Measurements from ENCODE around the gene BMS1.
"Not testable (repeated sequence)": the region's sequence is repeated elsewhere in the genome, so short reads cannot be mapped to it uniquely, and the experiment has no call there.

BMS1 gene

DNA sequence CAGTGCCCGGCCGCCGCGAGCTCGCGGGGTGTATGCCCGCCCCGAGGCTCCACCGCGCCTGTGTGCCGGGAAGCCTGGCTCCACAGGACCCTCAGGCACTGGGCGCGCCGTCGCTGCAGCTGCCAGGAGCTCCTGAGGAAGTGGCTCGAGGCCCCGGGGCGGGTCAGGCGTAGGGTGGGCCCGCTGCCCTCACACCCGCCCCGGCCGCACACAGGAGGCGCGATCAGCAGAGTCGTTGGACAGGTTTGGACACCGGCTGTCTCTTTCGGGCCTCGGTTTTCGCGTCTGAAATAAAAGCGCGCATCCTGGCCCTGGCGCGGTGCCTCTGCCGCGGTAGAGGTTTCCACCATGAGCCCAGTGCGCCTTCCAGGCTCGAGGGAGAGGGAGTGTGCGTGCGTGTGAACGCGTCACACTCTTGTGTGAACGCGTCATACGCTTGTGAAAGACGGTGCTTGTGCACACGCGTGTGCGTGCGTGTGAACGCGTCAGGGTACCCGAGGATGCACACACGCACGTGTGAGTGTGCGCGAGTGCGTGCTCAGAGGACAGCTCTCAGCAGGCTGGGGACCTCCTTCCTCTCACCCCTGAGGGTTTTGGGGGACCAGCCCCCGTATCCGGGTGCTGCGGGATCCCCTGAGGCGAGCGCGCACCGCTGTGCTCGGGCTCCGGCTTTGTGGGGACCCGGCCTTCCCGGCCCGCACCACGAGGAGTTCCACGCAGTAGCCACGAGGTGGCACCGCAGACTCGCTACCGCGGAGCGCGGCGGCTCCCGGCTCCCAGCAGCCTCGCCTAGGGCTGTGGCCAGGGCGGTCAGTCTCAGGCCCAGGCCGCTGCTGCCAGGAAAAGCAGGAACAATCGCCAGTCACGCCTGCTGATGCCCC lies 83.8 kb downstream of the BMS1 start:
- Histone ChIP-seq H3K4me1 (ENCODE audit: insufficient read depth, low read length) (0 out of 2 replicates have a peak, but pooled peaks cover 4% of the 10 kb centered on the region), H3K27ac (ENCODE audit: low read depth, low read length) (no peak overlapping the region), H3K4me3 (ENCODE audit: low read length) (peak overlapping the region; percentile 47), H3K36me3 (ENCODE audit: insufficient read depth, low read length) (no peaks in the 10 kb centered on the region), H3K9me3 (ENCODE audit: insufficient read depth, low read depth, low read length) (no peaks in the 10 kb centered on the region), H3K27me3 (ENCODE audit: insufficient read depth, low read length) (peaks cover 22% of the 10 kb centered on the region), H3K9ac (ENCODE audit: low read depth, low read length) (no peak overlapping the region)
- WGBS: 27% methylated on average over 87 of the region's 87 CpGs

- Histone ChIP-seq H3K4me1 (ENCODE audit: insufficient read depth, low read length) (0 out of 2 replicates have a peak, but pooled peaks cover 4% of the 10 kb centered on the region), H3K36me3 (ENCODE audit: insufficient read depth, low read length) (no peaks in the 10 kb centered on the region), H3K9me3 (ENCODE audit: insufficient read depth, low read depth, low read length) (no peaks in the 10 kb centered on the region), H3K9ac (ENCODE audit: low read depth, low read length) (no peak overlapping the region), H3K4me3 (ENCODE audit: low read length) (no peak overlapping the region), H3K27me3 (ENCODE audit: insufficient read depth, low read length) (peaks cover 22% of the 10 kb centered on the region), H3K27ac (ENCODE audit: low read depth, low read length) (no peak overlapping the region)
- 92% methylated on average over 9 of the region's 9 CpGs for WGBS
Measured at GRCh38 chr10:42867571-42867970, 85.0 kb downstream of the BMS1 start.

GRCh38 chr10:42868530-42868929 lies 85.9 kb downstream of the BMS1 start:
- H3K9ac ChIP-seq (ENCODE audit: low read depth, low read length): no peak overlapping the region
- 0 out of 2 replicates have a peak, but pooled peaks cover 4% of the 10 kb centered on the region for H3K4me1 ChIP-seq (ENCODE audit: insufficient read depth, low read length)

GRCh38 chr10:42869977-42870350 lies 87.4 kb downstream of the BMS1 start:
- H3K27me3 ChIP-seq (ENCODE audit: insufficient read depth, low read length): peaks cover 19% of the 10 kb centered on the region
- H3K36me3 ChIP-seq (ENCODE audit: insufficient read depth, low read length): no peaks in the 10 kb centered on the region
- 95% methylated on average over 9 of the region's 9 CpGs for WGBS
- no peak overlapping the region for H3K9ac ChIP-seq (ENCODE audit: low read depth, low read length)
- H3K4me3 ChIP-seq (ENCODE audit: low read length): no peak overlapping the region
- no peaks in the 10 kb centered on the region for H3K9me3 ChIP-seq (ENCODE audit: insufficient read depth, low read depth, low read length)
- H3K4me1 ChIP-seq (ENCODE audit: insufficient read depth, low read length): 0 out of 2 replicates have a peak, but pooled peaks cover 4% of the 10 kb centered on the region
- no peak overlapping the region for H3K27ac ChIP-seq (ENCODE audit: low read depth, low read length)

More at GRCh38 chr10:42868530-42868929, 85.9 kb downstream of the BMS1 start:
- no peak overlapping the region for H3K4me3 ChIP-seq (ENCODE audit: low read length)
- no peaks in the 10 kb centered on the region for H3K36me3 ChIP-seq (ENCODE audit: insufficient read depth, low read length)
- no peaks in the 10 kb centered on the region for H3K9me3 ChIP-seq (ENCODE audit: insufficient read depth, low read depth, low read length)
- no peak overlapping the region for H3K27ac ChIP-seq (ENCODE audit: low read depth, low read length)
- H3K27me3 ChIP-seq (ENCODE audit: insufficient read depth, low read length): peaks cover 22% of the 10 kb centered on the region
- WGBS: 91% methylated on average over 9 of the region's 9 CpGs

- not testable (repeated sequence) for H3K4me3 ChIP-seq (ENCODE audit: low read length); H3K9me3 ChIP-seq (ENCODE audit: insufficient read depth, low read depth, low read length); H3K36me3 ChIP-seq (ENCODE audit: insufficient read depth, low read length); H3K27me3 ChIP-seq (ENCODE audit: insufficient read depth, low read length); H3K9ac ChIP-seq (ENCODE audit: low read depth, low read length); H3K27ac ChIP-seq (ENCODE audit: low read depth, low read length)
- WGBS: 87% methylated on average over 13 of the region's 13 CpGs
- peaks cover 13% of the 10 kb centered on the region; the same call in 1 of the 2 replicates for H3K4me1 ChIP-seq (ENCODE audit: insufficient read depth, low read length)
Measured at GRCh38 chr10:42871138-42871641, 88.6 kb downstream of the BMS1 start.

GRCh38 chr10:42871823-42872222 lies 89.2 kb downstream of the BMS1 start:
- Histone ChIP-seq H3K9ac (ENCODE audit: low read depth, low read length) (no peak overlapping the region), H3K27me3 (ENCODE audit: insufficient read depth, low read length) (0 out of 2 replicates have a peak, but pooled peaks cover 3% of the 10 kb centered on the region), H3K9me3 (ENCODE audit: insufficient read depth, low read depth, low read length) (no peaks in the 10 kb centered on the region), H3K4me3 (ENCODE audit: low read length) (no peak overlapping the region), H3K27ac (ENCODE audit: low read depth, low read length) (no peak overlapping the region), H3K4me1 (ENCODE audit: insufficient read depth, low read length) (peaks cover 13% of the 10 kb centered on the region; the same call in 1 of the 2 replicates), H3K36me3 (ENCODE audit: insufficient read depth, low read length) (no peaks in the 10 kb centered on the region)
- 79% methylated on average over 6 of the region's 6 CpGs for WGBS

- Histone ChIP-seq H3K9ac (ENCODE audit: low read depth, low read length) (no peak overlapping the region), H3K4me1 (ENCODE audit: insufficient read depth, low read length) (peaks cover 9% of the 10 kb centered on the region; the same call in 1 of the 2 replicates), H3K36me3 (ENCODE audit: insufficient read depth, low read length) (no peaks in the 10 kb centered on the region), H3K27ac (ENCODE audit: low read depth, low read length) (no peak overlapping the region), H3K4me3 (ENCODE audit: low read length) (no peak overlapping the region), H3K9me3 (ENCODE audit: insufficient read depth, low read depth, low read length) (no peaks in the 10 kb centered on the region), H3K27me3 (ENCODE audit: insufficient read depth, low read length) (no peaks in the 10 kb centered on the region)
- 95% methylated on average over 19 of the region's 19 CpGs for WGBS
Measured at GRCh38 chr10:42872865-42873435, 90.4 kb downstream of the BMS1 start.

GRCh38 chr10:42874713-42875387 lies 92.3 kb downstream of the BMS1 start:
- H3K27ac ChIP-seq (ENCODE audit: low read depth, low read length): no peak overlapping the region
- peaks cover 9% of the 10 kb centered on the region; the same call in 1 of the 2 replicates for H3K4me1 ChIP-seq (ENCODE audit: insufficient read depth, low read length)
- WGBS: 92% methylated on average over 15 of the region's 15 CpGs
- H3K4me3 ChIP-seq (ENCODE audit: low read length): no peak overlapping the region
- no peak overlapping the region for H3K9ac ChIP-seq (ENCODE audit: low read depth, low read length)
- H3K36me3 ChIP-seq (ENCODE audit: insufficient read depth, low read length): no peaks in the 10 kb centered on the region
- H3K9me3 ChIP-seq (ENCODE audit: insufficient read depth, low read depth, low read length): no peaks in the 10 kb centered on the region
- H3K27me3 ChIP-seq (ENCODE audit: insufficient read depth, low read length): no peaks in the 10 kb centered on the region

DNA sequence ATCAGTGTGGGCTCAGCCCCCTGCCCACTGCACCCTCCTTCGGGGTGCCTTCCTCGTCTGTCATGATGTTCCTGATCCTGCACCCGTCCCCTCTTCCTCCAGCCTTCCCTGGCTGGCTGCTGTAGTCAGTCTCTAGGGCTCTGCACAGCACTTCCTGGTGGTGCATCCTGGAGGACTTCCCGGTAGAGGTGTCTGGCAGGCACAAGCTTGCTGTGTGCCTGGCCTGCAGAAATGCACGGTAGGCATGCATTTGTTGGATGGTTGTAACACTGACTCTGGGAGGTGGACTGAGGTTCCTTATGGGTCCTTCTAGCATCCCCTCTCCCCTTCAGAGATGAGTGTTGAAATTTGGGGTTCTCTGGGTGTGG lies 92.8 kb downstream of the BMS1 start:
- H3K27ac ChIP-seq (ENCODE audit: low read depth, low read length): no peak overlapping the region

DNA sequence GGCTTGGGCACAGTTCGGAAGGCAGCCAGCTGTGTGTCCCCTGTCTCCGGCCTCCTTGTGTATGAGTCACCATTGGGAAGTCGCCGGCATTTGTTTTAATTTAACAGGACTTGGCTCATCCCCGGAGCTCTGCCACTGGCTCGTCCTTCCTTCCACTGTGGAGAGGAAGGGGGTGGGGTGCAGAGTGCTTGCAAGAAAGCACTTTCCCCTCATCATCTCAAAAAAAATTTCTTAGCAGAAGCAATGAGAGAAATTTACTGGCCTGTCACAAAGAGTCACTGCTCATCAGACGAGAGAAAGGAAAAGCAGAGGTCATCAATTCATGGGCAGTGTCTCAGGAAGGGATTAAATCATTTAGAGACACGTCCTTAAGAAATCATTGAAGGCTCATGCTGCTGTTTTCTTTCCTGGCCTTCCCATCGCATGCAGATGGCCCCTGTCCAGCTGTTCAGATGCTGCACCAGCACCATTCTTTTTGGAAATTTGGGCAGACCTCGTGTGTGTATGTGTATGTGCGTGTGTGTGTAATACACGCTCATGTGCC lies 93.3 kb downstream of the BMS1 start:
- WGBS: 65% methylated on average over 10 of the region's 12 CpGs
- H3K9ac ChIP-seq (ENCODE audit: low read depth, low read length): no peak overlapping the region
- no peak overlapping the region for H3K27ac ChIP-seq (ENCODE audit: low read depth, low read length)
- no peak overlapping the region for H3K4me3 ChIP-seq (ENCODE audit: low read length)
- H3K36me3 ChIP-seq (ENCODE audit: insufficient read depth, low read length): no peaks in the 10 kb centered on the region
- no peaks in the 10 kb centered on the region for H3K9me3 ChIP-seq (ENCODE audit: insufficient read depth, low read depth, low read length)
- peaks cover 9% of the 10 kb centered on the region; the same call in 1 of the 2 replicates for H3K4me1 ChIP-seq (ENCODE audit: insufficient read depth, low read length)
- H3K27me3 ChIP-seq (ENCODE audit: insufficient read depth, low read length): no peaks in the 10 kb centered on the region

More for the DNA sequence above, 92.8 kb downstream of the BMS1 start:
- H3K36me3 ChIP-seq (ENCODE audit: insufficient read depth, low read length): no peaks in the 10 kb centered on the region
- no peak overlapping the region for H3K9ac ChIP-seq (ENCODE audit: low read depth, low read length)
- no peaks in the 10 kb centered on the region for H3K9me3 ChIP-seq (ENCODE audit: insufficient read depth, low read depth, low read length)
- H3K4me3 ChIP-seq (ENCODE audit: low read length): no peak overlapping the region
- 92% methylated on average over 5 of the region's 5 CpGs for WGBS
- H3K4me1 ChIP-seq (ENCODE audit: insufficient read depth, low read length): peaks cover 9% of the 10 kb centered on the region; the same call in 1 of the 2 replicates
- H3K27me3 ChIP-seq (ENCODE audit: insufficient read depth, low read length): no peaks in the 10 kb centered on the region

Data from HUES64 (cell line).